Stomach (tissue), 9 donors: Measurements from ENCODE around the gene ARHGAP24. TPM values are rescaled to one million over a fixed set of nuclear protein-coding genes. Genes with fewer than 3 reads are reported as not detected.
"Not testable (repeated sequence)": the region's sequence is repeated elsewhere in the genome, so short reads cannot be mapped to it uniquely, and the experiment has no call there.

ENCODE experiments used
- DNase-seq, 2 donors: peaks; one replicate each; pipeline versions ENCODE4 v3.0.0 to v3.0.0-alpha.2; 2013 to 2019
- H3K27ac ChIP-seq, 5 donors: fragments of 200-600 bp in 4 of 5; sonication (generic) in 4 of 5; one replicate each; pipeline ENCODE4 v1.5.1; 2013 to 2019; ENCODE audit warnings: mild to moderate bottlenecking in 1 of 5, moderate library complexity in 1 of 5
- H3K27me3 ChIP-seq, 3 donors: fragments of 200-600 bp; sonication (generic); one replicate each; pipeline ENCODE4 v1.5.1; 2017 to 2019; ENCODE audit warnings: mixed run types in 1 of 3
- H3K36me3 ChIP-seq, 4 donors: fragments of 200-600 bp; sonication (generic); 1 replicate in 3 of 4; 2 replicates in 1 of 4; pipeline ENCODE4 v1.5.1; 2016 to 2019
- H3K4me1 ChIP-seq, 4 donors: fragments of 200-600 bp; sonication (generic); one replicate each; pipeline ENCODE4 v1.5.1; 2016 to 2019
- H3K4me3 ChIP-seq, 4 donors: fragments of 200-600 bp; sonication (generic) in 3 of 4; one replicate each; pipeline ENCODE4 v1.5.1; 2016 to 2019; ENCODE audit warnings: mild to moderate bottlenecking in 1 of 4
- H3K9me3 ChIP-seq, 4 donors: fragments of 200-600 bp; sonication (generic); one replicate each; pipeline ENCODE4 v1.5.1; 2016 to 2019
- CTCF ChIP-seq, 7 experiments: fragments of 450-650 bp in 4 of 7; fragments of 200-600 bp in 3 of 7; sonication (generic) in 3 of 7; IDR thresholded peaks; one replicate each; pipeline ENCODE4 v1.5.1; 2016 to 2019; ENCODE audit warnings: antibody characterized with exemption in 7 of 7, control low read depth in 2 of 7, mild to moderate bottlenecking in 1 of 7
- EP300 ChIP-seq: sonication (generic); formaldehyde crosslinking; IDR thresholded peaks from one replicate; pipeline ENCODE4 v1.6.1; 2017; ENCODE audit warnings: antibody characterized with exemption
- POLR2A ChIP-seq, 4 donors: fragments of 450-650 bp; IDR thresholded peaks; one replicate each; pipeline ENCODE4 v1.6.1; 2016; ENCODE audit warnings: antibody characterized with exemption in 4 of 4, control low read depth in 2 of 4, mild to moderate bottlenecking in 1 of 4, moderate library complexity in 1 of 4
- POLR2AphosphoS5 ChIP-seq, 3 donors: sonication (generic); formaldehyde crosslinking; IDR thresholded peaks; one replicate each; pipeline ENCODE4 v1.6.1; 2016; ENCODE audit warnings: antibody characterized with exemption in 3 of 3
- WGBS, 5 donors: extraction: QIAGEN DNeasy Blood & Tissue Kit in 3 of 5; methylation state at CpG; one replicate each; pipeline versions ENCODE4 v1.1.5 to v1.1.7; 2013 to 2018; 5-methylcytosine and 5-hydroxymethylcytosine counted together
- intact Hi-C: fragments of 100-400 bp; cut with DNase I; formaldehyde crosslinking; loops from one replicate; pipeline ENCODE4 v1.15.1; 2023; ENCODE audit warnings: low total_unique reads
- polyA plus RNA-seq, 3 donors: library from polyadenylated mRNA; stranded (reverse); fragments of 200-250 nt; gene quantifications; one replicate each; pipeline ENCODE4 v1.2.3, GENCODE V29; 2013
- total RNA-seq, 5 donors: library from RNA; depleted of rRNA; stranded (reverse); fragments of >200 nt; gene quantifications; one replicate each; pipeline versions ENCODE4 v1.1.0 to v1.2.3, GENCODE V29; 2014 to 2016
- donor health status: healthy with polysubstance abuse.
- donor health status: Bipolar disorder and iron deficiency.
- donor health status: healthy.

The ARHGAP24 gene
- total and polyA plus RNA-seq, 8 donors: 6.4 to 152 (median 33.5) TPM

- Histone ChIP-seq H3K27me3 (no peaks in the 10 kb centered on the region), H3K27ac (no peak overlapping the region), H3K4me1 (peaks cover 0 to 7% (median 0%) of the 10 kb centered on the region in 4 donors), H3K36me3 (no peaks in the 10 kb centered on the region), H3K9me3 (no peaks in the 10 kb centered on the region), H3K4me3 (no peak overlapping the region)
- WGBS, 5 donors: 59 to 73% (median 63%) methylated on average over 3 of the region's 3 CpGs
- intact Hi-C loops: no loop called here
- DNase-seq: no peak
- no peak for TF ChIP-seq CTCF (IDR thresholded peaks at IDR 0.05)
- no peak for TF ChIP-seq EP300
- no peak for TF ChIP-seq POLR2A (IDR thresholded peaks at IDR 0.05)
- TF ChIP-seq POLR2AphosphoS5 (IDR thresholded peaks at IDR 0.05): no peak
Measured at GRCh38 chr4:85659610-85660218, 184.8 kb downstream of the ARHGAP24 start.

GRCh38 chr4:85666625-85667024 lies 191.7 kb downstream of the ARHGAP24 start:
- H3K27me3 ChIP-seq, H3K36me3 ChIP-seq, H3K4me3 ChIP-seq, DNase-seq, H3K27ac ChIP-seq, intact Hi-C loops: not testable (repeated sequence)
- peaks cover 0 to 14% (median 0%) of the 10 kb centered on the region in 4 donors for H3K4me1 ChIP-seq
- H3K9me3 ChIP-seq: peaks cover 0 to 16% (median 8%) of the 10 kb centered on the region in 4 donors
- 95 to 99% (median 97%) methylated on average over 7 to 8 of the region's 8 CpGs for WGBS, 5 donors

- WGBS, 5 donors: 87 to 98% (median 91%) methylated on average over 3 of the region's 3 CpGs
- no peak for DNase-seq
Measured at GRCh38 chr4:85669204-85669603, 194.3 kb downstream of the ARHGAP24 start.

GRCh38 chr4:85669992-85670548 lies 195.1 kb downstream of the ARHGAP24 start:
- intact Hi-C loops: no loop called here

More at GRCh38 chr4:85669204-85669603, 194.3 kb downstream of the ARHGAP24 start:
- H3K27me3 ChIP-seq: no peaks in the 10 kb centered on the region
- H3K9me3 ChIP-seq: peaks cover 0 to 16% (median 8%) of the 10 kb centered on the region in 4 donors
- TF ChIP-seq POLR2AphosphoS5 (IDR thresholded peaks at IDR 0.05) (no peak), CTCF (IDR thresholded peaks at IDR 0.05) (no peak), POLR2A (IDR thresholded peaks at IDR 0.05) (no peak), EP300 (no peak)
- intact Hi-C loops: no loop called here
- no peak overlapping the region for H3K27ac ChIP-seq
- peaks cover 0 to 24% (median 0%) of the 10 kb centered on the region in 4 donors for H3K4me1 ChIP-seq
- no peak overlapping the region for H3K4me3 ChIP-seq
- H3K36me3 ChIP-seq: no peaks in the 10 kb centered on the region

More at GRCh38 chr4:85669992-85670548, 195.1 kb downstream of the ARHGAP24 start:
- Histone ChIP-seq H3K27me3 (no peaks in the 10 kb centered on the region), H3K27ac (no peak overlapping the region), H3K36me3 (no peaks in the 10 kb centered on the region), H3K4me1 (peaks cover 0 to 24% (median 0%) of the 10 kb centered on the region in 4 donors), H3K4me3 (no peak overlapping the region), H3K9me3 (peaks cover 0 to 16% (median 8%) of the 10 kb centered on the region in 4 donors)
- WGBS, 5 donors: 24 to 56% (median 47%) methylated on average over 3 of the region's 3 CpGs
- DNase-seq: no peak
- no peak for TF ChIP-seq POLR2A (IDR thresholded peaks at IDR 0.05)
- no peak for TF ChIP-seq POLR2AphosphoS5 (IDR thresholded peaks at IDR 0.05)
- no peak for TF ChIP-seq EP300
- TF ChIP-seq CTCF (IDR thresholded peaks at IDR 0.05): no peak
